PC-9 (cell line): ENCODE measurements around the gene IFT88.

Experiments used
- CTCF ChIP-seq: fragments of 200-600 bp; sonication (generic); conservative IDR thresholded peaks from 2 replicates; pipeline ENCODE4 v1.6.1; 2017; ENCODE audit warnings: mixed run types, antibody characterized with exemption, mild to moderate bottlenecking, moderate library complexity
- EZH2 ChIP-seq: fragments of 200-600 bp; sonication (generic); IDR thresholded peaks from 2 replicates; pipeline ENCODE4 v1.8.0; 2017; ENCODE audit warnings: antibody characterized with exemption, low read depth

GRCh38 chr13:20709369-20709768 is 142.4 kb downstream of the IFT88 start:
- TF ChIP-seq CTCF, result no peak
- TF ChIP-seq EZH2, result no peak
